Stimulated activated CD8-positive, alpha-beta memory T cell treated with anti-CD3 and anti-CD28 coated beads, Interleukin-4, amount 100 ng/mL, for 24 hours (primary cell): Measurements from ENCODE around the gene ARSH.
"Not testable (repeated sequence)": the region's sequence is repeated elsewhere in the genome, so short reads cannot be mapped to it uniquely, and the experiment has no call there.

ENCODE experiments used
- DNase-seq: peaks from one replicate; pipeline ENCODE4 v3.0.0-alpha.2; 2020; ENCODE audit warnings: low read depth

Gene ARSH, protein sequence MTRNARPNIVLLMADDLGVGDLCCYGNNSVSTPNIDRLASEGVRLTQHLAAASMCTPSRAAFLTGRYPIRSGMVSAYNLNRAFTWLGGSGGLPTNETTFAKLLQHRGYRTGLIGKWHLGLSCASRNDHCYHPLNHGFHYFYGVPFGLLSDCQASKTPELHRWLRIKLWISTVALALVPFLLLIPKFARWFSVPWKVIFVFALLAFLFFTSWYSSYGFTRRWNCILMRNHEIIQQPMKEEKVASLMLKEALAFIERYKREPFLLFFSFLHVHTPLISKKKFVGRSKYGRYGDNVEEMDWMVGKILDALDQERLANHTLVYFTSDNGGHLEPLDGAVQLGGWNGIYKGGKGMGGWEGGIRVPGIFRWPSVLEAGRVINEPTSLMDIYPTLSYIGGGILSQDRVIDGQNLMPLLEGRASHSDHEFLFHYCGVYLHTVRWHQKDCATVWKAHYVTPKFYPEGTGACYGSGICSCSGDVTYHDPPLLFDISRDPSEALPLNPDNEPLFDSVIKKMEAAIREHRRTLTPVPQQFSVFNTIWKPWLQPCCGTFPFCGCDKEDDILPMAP

DNA sequence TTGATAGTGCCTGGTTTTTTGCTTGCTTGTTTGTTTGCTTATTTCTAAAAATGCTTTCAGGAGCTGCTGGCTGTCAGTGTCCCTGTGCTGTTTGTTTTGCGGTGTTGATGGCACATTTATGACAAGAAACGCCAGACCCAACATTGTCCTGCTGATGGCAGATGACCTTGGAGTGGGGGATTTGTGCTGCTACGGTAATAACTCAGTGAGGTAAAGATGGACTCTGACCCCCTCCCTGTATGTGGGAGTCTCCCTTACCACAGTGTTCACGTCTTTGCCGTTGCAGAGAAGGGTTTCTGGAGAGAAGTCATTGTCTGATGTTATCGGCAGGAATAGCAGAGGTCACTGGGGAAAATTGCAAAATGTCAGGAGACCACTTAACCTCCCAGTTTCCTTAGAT lies at the start of gene ARSH:
Gene ARSH (plus strand): TSS at position 52 of the 400 bp plus-strand sequence. CDS start 67 bp downstream, at position 119.
- DNase-seq: no peak

DNA sequence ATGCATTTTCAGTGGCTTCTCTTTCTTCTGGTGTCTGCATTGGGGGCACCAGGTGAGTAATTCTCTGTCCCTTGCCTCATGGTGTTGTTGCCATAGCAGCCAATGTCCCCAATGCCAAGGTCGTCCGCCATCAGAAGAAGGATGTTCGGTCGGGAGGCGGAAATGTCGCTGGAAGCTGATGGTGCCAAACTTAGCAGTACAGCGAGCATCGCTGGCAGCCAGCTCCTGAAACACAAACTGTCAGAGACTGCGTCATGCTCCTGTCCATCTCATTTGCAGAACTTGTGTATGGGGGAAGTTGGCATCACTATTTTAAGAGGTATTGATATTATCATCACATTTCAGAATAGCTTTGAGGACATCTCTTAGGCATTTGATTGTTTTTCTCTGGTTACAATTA lies 48.1 kb upstream of the ARSH start:
- no peak for DNase-seq

DNA sequence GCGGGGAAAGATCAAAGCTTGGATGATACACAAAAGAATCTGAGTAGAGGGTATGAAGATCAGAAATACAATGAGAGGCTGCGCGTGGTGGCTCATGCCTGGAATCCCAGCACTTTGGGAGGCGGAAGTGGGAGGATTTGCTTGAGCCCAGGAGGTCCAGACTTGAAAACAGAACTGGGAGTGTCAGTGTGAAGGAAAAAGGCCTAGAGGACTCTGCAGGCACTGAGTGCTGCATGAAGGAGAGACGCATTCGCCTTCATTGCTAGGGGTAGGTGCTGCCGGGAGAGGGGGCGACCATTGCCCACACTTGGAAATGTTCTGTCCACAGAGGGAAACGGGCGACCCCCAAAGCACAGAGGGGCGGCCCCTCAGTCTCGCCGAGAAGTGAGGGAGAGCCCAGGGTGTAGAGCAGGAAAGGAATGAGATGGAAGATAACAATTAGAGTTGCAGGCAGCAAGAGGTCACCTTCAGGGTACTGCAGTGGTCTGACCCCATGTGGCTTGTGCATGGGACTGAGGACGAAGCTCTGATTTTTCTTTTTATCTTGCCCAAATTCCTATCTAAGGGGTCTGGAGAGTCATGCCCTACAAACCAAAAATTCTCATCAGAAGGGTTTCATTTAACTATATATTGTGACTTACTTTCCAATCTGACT lies 45.4 kb upstream of the ARSH start:
- DNase-seq: no peak

DNA sequence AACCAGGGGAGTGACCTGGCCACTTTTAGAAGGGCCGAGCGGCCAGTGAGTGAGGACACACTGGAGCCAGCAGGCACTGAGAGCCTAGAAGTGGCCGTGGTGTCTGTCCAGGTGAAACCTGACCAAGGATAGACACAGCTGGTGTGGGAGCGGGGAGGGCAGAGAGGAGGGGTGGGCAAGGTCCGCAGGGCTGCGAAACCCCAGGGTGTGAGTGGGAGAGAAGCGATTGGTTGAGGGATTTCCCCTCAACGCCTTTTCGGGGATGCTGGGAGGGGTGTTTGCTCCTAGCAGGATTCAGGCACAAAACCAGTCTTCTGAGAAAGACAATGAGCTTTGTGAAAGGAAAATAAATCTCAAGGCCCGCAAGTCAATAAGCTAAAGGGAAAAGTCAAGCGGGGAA lies 44.0 kb upstream of the ARSH start:
- DNase-seq: no peak

DNA sequence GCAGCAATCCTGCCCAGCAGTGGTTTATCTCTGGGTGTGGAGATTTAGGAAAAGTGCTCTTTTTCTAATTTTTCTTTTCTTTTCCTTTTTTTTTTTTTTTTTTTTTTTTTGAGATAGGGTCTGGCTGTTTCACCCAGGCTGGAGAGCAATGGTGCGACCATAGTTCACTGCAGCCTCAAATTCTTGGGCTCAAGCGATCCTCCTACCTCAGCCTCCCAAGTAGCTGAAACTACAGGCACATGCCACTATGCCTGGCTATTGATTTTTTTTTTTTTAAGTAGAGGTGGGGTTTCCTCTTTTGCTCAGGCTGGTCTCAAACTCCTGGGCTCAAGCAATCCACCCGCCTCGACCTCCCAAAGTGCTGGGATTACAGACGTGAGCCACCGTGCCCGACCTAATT lies 42.9 kb upstream of the ARSH start:
- not testable (repeated sequence) for DNase-seq

DNA sequence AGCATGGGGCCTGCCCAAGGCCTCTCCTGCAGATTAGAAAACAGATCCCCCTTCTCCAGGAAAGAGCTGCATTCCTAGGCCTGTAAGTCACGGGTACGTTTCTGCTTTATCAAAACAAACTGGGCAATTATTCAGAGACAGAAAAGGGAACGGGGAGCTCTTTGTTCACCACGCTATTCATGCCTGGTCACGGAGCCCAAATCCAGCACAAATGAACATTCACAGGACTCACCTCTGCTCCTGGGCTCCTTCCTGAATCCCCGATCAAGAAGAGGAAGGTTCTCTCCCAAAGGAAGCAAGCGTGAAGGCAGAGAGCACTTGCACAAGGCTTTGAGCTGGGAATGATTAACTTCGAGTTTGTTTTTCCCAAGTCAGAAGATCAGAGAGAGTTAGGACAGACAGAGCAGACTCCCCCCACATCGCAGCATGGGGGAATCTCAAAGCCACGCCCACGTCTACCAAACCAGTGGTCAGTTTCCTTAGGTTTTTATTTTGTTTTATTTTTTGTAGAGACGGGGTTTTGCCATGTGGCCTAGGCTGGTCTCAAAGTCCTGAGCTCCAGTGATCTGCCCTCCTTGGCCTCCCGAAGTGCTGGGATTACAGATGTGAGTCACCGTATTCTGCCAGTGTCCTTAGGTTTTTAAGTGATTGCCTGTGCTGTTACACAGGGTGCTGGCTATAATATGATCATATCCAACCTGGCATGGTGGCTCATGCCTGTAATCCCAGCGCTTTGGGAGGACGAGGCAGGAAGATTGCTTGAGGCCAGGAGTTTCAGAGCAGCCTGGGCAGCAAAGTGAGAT lies 42.2 kb upstream of the ARSH start:
- not testable (repeated sequence) for DNase-seq

DNA sequence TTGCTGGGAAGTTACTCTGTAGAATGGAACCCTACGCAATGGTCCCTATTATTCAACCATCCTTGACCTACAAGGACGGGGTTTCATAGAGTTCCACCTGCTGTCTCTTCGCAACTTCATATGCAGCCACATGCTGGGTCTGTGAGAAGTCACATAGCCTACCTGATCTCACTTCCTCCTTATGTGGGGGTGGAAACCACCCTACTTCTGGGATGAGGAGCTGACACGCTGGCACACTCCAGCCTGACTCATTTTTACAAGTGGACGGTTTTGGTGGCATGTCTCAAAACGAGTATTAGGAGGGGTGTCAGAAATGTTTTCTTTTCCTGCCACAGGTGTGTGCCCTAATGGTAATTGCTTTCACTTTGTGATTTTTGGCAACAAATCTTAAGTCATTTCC lies 40.4 kb upstream of the ARSH start:
- no peak for DNase-seq

DNA sequence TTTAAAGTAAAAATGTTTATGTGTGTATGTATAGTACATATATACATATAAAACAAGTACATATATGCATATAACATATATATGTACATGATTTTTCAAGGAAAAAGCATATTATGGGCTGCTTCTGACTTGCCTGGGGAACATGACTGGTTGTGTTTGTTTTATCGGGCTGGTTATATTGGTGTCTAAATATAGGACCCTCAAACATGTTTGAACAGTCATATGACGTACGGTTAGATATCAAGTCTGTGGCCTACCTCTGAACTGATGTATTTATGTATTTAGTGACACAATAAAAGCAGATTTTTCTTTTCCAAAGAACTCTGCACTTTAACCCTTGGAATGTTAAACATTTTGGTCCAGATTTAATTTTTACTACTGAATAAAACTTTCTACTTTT lies 39.3 kb upstream of the ARSH start:
- no peak for DNase-seq

DNA sequence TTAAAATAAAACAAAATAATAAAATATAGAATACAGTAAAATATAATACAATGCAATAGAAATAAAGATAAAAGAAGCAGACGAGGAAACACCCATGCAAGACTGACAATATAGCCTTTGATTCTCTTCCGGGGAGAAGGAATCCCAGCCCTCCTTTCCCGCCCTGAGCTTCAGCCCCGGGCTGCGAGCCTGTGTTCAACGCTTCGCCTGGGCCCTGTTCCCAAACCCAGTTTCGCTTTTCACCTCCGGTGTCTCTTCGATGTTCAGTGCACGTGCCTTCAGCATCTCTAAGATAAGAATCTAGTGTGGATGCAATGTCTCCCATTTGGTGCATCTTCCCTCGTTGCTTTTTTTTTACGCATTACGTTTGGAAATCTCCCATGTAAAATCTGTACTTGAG lies 38.8 kb upstream of the ARSH start:
- DNase-seq: no peak

DNA sequence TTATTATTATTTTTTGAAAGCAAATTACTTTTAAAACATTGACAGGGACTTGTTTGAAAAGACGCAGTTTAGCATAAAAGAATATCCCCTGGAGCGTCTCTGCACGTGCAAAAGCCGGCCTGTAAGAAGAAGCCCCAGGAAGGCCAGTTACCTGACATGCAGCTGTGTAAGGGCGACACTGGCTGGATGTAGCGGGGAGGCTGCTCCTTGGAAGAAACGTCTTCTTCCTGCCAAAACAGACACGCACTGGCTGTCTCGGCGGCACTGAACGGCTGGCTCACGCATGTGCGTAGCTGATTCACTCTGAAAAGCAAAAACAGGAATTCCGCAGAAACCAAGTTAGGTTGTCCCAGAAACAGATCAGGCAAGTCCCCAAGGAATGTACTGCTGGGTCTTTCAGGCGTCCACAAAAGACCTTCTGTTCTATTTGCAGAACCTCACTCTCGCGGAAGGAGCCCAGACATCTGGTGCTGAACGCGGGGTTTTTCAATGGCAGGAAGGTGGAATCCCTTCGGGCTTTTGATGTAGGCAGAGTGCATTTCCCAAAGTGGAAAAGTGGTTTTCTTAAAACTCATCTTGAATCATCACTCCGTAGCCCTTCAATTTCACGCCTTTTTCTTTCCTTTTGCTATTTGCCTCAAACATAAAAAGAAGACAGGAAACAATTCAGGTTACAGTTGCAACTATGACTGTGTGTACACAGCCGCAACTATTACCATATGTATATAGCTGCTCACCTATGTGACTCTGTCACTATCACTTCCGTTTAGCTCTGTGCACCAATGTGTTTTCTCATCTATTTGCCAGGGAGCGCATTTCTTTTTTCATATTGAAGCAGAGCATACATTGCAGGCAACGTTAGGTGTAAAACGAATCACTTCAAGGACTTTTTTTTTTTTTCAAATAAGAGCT lies 38.1 kb upstream of the ARSH start:
- no peak for DNase-seq

DNA sequence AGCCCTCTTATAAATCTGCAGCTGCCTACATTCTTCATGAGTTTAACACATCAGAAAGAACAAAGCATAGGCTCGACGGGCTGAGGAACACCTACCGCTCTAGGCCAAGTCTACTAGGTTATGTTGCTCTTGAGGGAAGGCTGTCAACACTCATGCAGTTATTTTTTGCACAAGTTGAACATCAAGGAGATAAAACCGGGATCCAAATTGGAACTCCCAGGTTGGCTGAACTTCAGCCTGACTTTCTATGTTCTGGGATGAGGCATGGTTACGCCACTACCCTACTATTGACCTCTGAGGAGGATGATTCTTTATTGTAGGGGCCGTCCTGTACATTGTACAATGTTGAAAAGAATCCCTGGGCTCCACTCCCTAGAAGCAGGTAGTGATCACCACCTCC lies 37.3 kb upstream of the ARSH start:
- no peak for DNase-seq

DNA sequence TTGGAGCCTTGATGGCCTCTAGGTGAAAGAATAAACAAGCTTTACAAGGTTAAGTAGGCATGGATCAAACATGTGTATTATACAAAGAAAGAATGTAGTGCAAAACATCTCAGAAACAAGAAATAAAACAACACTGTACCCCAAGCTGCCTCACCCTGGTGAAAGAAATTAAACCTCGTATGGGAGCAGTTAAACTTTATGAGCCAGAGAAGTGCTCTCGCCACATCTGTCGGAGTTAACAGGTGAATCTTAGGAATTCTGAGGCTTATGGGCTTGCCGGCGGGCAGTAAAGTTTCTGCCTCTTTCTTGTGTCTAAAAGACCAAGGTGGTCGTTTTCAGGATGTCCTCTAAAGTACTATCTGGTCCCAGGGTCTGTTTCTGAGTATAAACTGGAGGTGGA lies 34.0 kb upstream of the ARSH start:
- no peak for DNase-seq

DNA sequence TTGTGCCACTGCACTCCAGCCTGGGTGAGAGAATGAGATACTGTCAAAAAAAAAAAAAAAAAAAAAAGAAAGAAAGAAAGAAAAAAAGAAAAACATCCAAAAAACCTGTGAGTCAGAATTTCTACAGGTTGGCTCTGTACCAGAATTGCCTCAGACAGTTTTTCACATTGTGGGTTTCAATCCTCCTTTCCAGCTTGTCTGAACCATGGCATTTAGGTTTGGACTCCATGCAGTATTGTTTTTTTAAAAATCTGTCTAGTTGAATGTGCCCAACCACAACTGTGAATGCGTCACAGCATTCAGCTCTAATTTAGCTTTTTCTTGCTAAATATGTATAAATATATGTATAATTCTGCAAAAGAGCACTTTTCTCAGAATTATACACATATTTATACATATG lies 31.4 kb upstream of the ARSH start:
- DNase-seq: no peak

DNA sequence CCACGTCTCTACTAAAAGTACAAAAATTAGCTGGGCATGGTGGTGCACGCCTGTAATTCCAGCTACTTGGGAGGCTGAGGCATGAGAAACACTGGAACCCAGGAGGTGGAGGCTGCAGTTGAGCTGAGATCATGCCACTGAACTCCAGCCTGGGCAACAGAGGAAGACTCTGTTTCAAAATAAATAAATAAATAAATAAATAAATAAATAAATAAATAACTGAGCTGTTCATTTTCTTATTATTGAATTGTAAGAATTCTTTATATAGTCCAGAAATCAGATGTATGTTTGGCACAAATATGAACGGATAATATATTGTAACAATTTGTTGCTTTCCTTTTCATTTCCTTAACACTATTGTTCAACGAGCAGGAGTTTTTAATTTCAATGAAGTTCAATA lies 27.7 kb upstream of the ARSH start:
- not testable (repeated sequence) for DNase-seq

DNA sequence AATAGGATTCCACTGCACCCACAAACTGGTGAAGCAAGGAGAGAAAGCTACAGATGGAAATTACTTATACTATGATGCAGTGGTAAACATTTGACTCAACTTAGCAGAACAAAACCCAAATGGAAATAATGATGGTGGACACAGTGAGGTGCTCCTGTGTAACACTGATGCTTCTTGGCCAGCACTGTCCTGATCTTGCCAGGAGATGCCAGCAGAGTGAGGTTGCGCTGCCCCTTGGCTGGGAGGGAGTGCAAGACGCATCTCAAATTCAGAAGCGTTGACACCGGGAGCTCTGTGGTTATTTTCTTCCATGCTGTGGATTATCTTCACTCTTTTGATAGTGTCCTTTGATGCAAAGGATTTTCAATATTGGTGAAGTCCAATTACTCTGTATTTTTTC lies 22.0 kb upstream of the ARSH start:
- no peak for DNase-seq

DNA sequence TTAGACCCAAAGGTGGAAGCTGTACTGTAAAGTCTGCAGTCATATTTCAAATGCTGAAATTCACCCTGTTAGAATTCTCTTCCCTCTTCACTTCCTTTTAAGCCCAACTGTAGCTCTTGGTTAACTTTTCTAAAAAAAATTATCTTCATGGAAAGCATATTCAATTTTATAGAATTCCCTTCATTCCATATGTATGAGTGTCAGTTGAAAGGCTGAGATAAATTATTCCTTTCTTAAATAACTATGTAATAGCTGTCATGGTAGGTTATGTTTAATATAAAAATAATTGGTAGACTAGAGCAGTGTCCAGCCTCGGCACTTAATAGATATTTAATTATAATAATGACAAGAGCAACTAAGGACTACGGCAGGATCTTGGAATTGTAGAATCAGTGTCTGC lies 16.8 kb upstream of the ARSH start:
- DNase-seq: no peak

DNA sequence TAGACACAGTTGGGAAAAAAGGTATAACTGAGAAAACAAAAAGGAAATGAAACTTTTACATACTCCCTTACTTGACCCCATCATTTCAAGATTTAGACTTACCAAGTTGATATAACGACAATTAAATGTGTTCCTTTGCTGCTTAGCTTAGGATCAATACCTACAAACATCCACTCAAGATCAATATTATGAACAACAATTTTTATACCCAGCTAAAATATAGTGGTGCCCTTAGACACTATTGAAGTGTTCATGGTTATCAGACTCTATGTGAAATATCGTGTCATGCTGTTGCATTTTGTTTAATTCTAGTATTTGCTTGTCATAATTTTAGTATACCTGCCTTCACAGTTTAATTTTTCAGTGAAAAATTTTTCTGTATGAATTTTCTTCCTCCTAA lies 4.2 kb downstream of the ARSH start:
- no peak for DNase-seq

DNA sequence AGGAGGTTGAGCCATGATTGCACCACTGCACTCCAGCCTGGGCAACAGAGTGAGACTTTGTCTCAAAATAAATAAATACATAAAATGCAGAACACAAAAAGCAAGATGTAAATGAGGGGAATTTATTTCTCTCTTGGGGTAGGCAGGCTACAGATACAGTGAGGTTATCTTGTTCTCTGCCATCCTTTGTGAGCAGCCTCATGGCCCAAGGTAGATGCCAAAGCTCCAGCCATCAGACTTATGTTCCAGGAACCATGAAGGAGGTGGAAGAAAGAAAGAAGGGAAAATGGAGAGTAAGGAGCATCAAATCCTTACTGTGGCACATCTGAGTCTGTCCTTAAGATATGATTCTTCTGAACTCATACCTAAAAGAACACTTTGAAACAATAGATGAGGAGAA lies 11.1 kb downstream of the ARSH start:
- DNase-seq: no peak

DNA sequence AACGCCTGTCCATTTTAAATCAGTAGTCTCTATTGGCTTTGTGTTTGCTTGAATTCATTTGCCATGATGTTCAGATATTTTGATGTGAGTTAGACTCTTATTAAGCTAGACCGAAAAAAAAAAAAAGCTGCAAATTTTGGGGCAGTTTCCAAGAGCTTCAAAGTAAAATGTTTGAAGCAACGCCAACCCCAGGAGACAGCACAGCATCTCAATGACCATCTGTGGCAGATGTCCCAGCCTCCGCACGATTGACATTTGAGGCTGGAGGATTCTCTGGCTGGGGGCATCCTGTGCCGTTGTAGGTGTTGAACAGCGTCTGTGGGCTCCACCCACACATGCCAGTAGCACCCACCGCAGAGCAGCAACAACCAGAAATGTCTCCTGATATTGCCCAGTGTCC lies 17.8 kb downstream of the ARSH start:
- DNase-seq: no peak

DNA sequence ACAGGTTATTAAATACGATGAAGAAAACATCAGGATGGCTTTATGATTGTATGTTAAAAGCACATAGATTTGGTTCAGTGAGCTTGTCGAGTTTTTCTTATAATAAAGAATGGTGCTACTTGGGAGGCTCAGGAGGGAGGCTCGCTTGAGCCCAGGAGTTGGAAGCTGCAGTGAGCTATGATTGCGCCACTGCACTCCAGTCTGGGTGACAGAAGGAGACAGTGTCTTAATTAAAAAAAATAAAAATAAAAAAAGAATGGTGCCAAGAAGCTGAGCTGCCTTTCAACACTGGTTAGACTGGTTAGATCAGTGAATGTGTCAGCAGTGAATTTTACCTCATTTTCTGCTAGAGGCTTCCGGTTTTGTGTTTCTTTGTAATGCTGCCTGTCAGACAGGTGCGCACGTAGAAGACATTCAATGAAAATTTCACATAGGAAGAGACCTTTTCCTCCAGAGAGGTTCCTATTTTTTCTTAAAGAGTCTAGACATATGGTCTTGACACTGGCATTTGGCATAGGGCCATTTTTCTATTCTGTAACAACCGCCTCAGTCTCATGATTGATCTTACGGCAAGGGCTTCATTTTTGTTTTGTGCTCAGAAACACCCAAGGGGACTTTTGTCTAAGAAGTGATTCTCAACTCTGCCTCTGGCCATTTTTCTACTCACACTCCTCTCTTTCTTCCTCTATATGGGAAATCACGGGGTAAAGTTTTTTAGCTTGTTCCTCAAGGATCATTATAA lies 19.9 kb downstream of the ARSH start:
- no peak for DNase-seq

DNA sequence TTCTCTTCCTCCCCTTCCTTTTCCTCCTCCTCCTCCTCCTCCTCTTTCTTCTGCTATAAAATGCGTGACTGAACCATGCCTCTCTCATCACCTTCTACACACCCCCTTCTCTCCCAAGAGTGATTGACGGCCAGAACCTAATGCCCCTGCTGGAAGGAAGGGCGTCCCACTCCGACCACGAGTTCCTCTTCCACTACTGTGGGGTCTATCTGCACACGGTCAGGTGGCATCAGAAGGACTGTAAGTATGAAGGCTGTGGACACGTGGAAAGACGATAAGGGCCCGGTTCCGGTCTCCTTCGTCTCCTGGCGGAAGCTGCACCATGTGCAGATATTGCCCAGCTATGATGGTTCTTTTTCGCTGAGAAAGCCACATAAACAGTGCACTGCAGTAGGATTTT lies 22.8 kb downstream of the ARSH start:
- DNase-seq: no peak
